ENCODE measurements around the gene DIAPH2.

- TF ChIP-seq CTCF (IDR thresholded peaks at IDR 0.05): no peak
- TF ChIP-seq POLR2A (IDR thresholded peaks at IDR 0.05): no peak
Observed at GRCh38 chrX:97633798-97634197, 949.2 kb downstream of the DIAPH2 start.

Measured in esophagus squamous epithelium (tissue), 4 donors.